HepG2 (cell line): ENCODE data around the gene KLHL18. TPM values are rescaled to one million over a fixed set of nuclear protein-coding genes. Genes with fewer than 3 reads are reported as not detected.
A peak's percentile ranks its signal among the peaks of the same experiment; 100 is the strongest.

Experiments used
- ARID3A ChIP-seq: IDR thresholded peaks from 2 replicates; pipeline ENCODE4 v1.6.1; 2012; ENCODE audit warnings: low read depth, low read length, improper control_type of control experiment
- ELF3 ChIP-seq: IDR thresholded peaks from 2 replicates; pipeline ENCODE4 v1.6.1; 2016; ENCODE audit warnings: missing genetic modification reagents, missing compliant biosample characterization
- ETV5 ChIP-seq: IDR thresholded peaks from 2 replicates; pipeline ENCODE4 v1.6.1; 2018; ENCODE audit warnings: missing biosample characterization, missing genetic modification reagents, inconsistent platforms, borderline replicate concordance
- FOXO1 ChIP-seq: sonication (generic); formaldehyde crosslinking; IDR thresholded peaks from 2 replicates; pipeline ENCODE4 v1.4.0; 2020; ENCODE audit warnings: missing genetic modification reagents
- GATAD2A ChIP-seq: IDR thresholded peaks from 2 replicates; pipeline ENCODE4 v1.6.1; 2016
- HDAC6 ChIP-seq: fragments of 200-600 bp; sonication (generic); IDR thresholded peaks from 2 replicates; pipeline ENCODE4 v1.7.0; 2017; ENCODE audit warnings: mild to moderate bottlenecking, antibody characterized with exemption, low read length, low read depth
- NCOA2 ChIP-seq: sonication (generic); formaldehyde crosslinking; IDR thresholded peaks from 2 replicates; pipeline ENCODE4 v1.8.0; 2022; ENCODE audit warnings: inconsistent platforms
- NR2F6 ChIP-seq, 2 experiments: IDR thresholded peaks; 2 replicates each; pipeline ENCODE4 v1.6.1; 2016; ENCODE audit warnings: antibody characterized with exemption in 1 of 2, mild to moderate bottlenecking in 1 of 2
- PATZ1 ChIP-seq: sonication (generic); formaldehyde crosslinking; IDR thresholded peaks from 2 replicates; pipeline ENCODE4 v1.4.0; 2020; ENCODE audit warnings: missing genetic modification reagents
- RFXAP ChIP-seq: sonication (generic); formaldehyde crosslinking; IDR thresholded peaks from 2 replicates; pipeline ENCODE4 v1.4.0; 2020; ENCODE audit warnings: missing genetic modification reagents, borderline replicate concordance
- SAFB2 ChIP-seq: sonication (generic); formaldehyde crosslinking; IDR thresholded peaks from 2 replicates; pipeline ENCODE4 v1.5.1; 2020; ENCODE audit warnings: missing genetic modification reagents, low read depth, mild to moderate bottlenecking, borderline replicate concordance
- SALL1 ChIP-seq: sonication (generic); formaldehyde crosslinking; IDR thresholded peaks from 2 replicates; pipeline ENCODE4 v1.8.0; 2022; ENCODE audit warnings: mild to moderate bottlenecking, missing genetic modification reagents
- SP2 ChIP-seq: sonication (generic); formaldehyde crosslinking; IDR thresholded peaks from 2 replicates; pipeline ENCODE4 v1.5.1; 2020; ENCODE audit warnings: mild to moderate bottlenecking, missing genetic modification reagents
- TCF12 ChIP-seq, 2 experiments: fragments of 450-650 bp in 1 of 2; sonication (generic) in 1 of 2; formaldehyde crosslinking in 1 of 2; IDR thresholded peaks; 2 replicates each; pipeline versions ENCODE4 v1.6.1 to v1.8.0; 2017 to 2022; ENCODE audit warnings: antibody characterized with exemption in 1 of 2, mild to moderate bottlenecking in 1 of 2, missing genetic modification reagents in 1 of 2, moderate library complexity in 1 of 2
- ZFX ChIP-seq: sonication (generic); formaldehyde crosslinking; IDR thresholded peaks from 2 replicates; pipeline ENCODE4 v1.4.0; 2020; ENCODE audit warnings: mild to moderate bottlenecking, low read depth, missing genetic modification reagents, moderate library complexity
- ZNF143 ChIP-seq: sonication (generic); formaldehyde crosslinking; IDR thresholded peaks from 2 replicates; pipeline ENCODE4 v1.4.0; 2020; ENCODE audit warnings: missing genetic modification reagents
- ZNF251 ChIP-seq: sonication (generic); formaldehyde crosslinking; IDR thresholded peaks from 2 replicates; pipeline ENCODE4 v1.9.0; 2021; ENCODE audit warnings: mild to moderate bottlenecking, missing genetic modification reagents
- ZNF33B ChIP-seq: sonication (generic); formaldehyde crosslinking; IDR thresholded peaks from 2 replicates; pipeline ENCODE4 v1.5.1; 2020; ENCODE audit warnings: mild to moderate bottlenecking, missing genetic modification reagents
- ZNF562 ChIP-seq: sonication (generic); formaldehyde crosslinking; IDR thresholded peaks from 2 replicates; pipeline ENCODE4 v1.8.0; 2022; ENCODE audit warnings: missing genetic modification reagents, borderline replicate concordance
- ZNF580 ChIP-seq: IDR thresholded peaks from 2 replicates; pipeline ENCODE4 v1.6.1; 2016; ENCODE audit warnings: low read depth, borderline replicate concordance
- ZNF607 ChIP-seq: sonication (generic); formaldehyde crosslinking; IDR thresholded peaks from 2 replicates; pipeline ENCODE4 v1.5.1; 2020; ENCODE audit warnings: missing genetic modification reagents, mild to moderate bottlenecking, borderline replicate concordance
- ZNF776 ChIP-seq: sonication (generic); formaldehyde crosslinking; IDR thresholded peaks from 2 replicates; pipeline ENCODE4 v1.4.0; 2020; ENCODE audit warnings: mild to moderate bottlenecking, missing genetic modification reagents
- ZSCAN31 ChIP-seq: sonication (generic); formaldehyde crosslinking; IDR thresholded peaks from 2 replicates; pipeline ENCODE4 v1.5.0; 2020; ENCODE audit warnings: low read depth, mild to moderate bottlenecking, missing genetic modification reagents
- polyA plus RNA-seq, 8 experiments: library from polyadenylated mRNA; depleted of rRNA in 3 of 8; stranded (reverse) in 7 of 8; unstranded in 1 of 8; fragments of >200 nt; fragmentation: Illumina TruSeq in 4 of 8; extraction: Trizol in 4 of 8; gene quantifications; 2 replicates each; pipeline versions ENCODE4 v1.2.1 to v1.2.3, GENCODE V29; 2011 to 2016; ENCODE audit warnings: low read depth in 4 of 8, missing spikeins in 1 of 8, mixed read lengths in 1 of 8; ENCODE audit not compliant: insufficient read depth in 1 of 8
- total RNA-seq, 5 experiments: library from RNA; depleted of rRNA; stranded (reverse); fragments of >200 nt; fragmentation: Illumina TruSeq; extraction: Trizol; gene quantifications; 2 replicates each; pipeline ENCODE4 v1.2.3, GENCODE V29; 2016; ENCODE audit warnings: low read depth in 1 of 5
- TF ChIP-seq, protein P1 (sequence below): sonication (generic); formaldehyde crosslinking; IDR thresholded peaks from 2 replicates; pipeline ENCODE4 v1.5.1; 2020; ENCODE audit warnings: mild to moderate bottlenecking, missing genetic modification reagents, borderline replicate concordance
- TF ChIP-seq, protein P2 (sequence below): sonication (generic); formaldehyde crosslinking; IDR thresholded peaks from 2 replicates; pipeline ENCODE4 v1.5.0; 2020; ENCODE audit warnings: missing genetic modification reagents, mild to moderate bottlenecking, borderline replicate concordance

KLHL18 gene
- total and polyA plus RNA-seq, 2 of the 13 experiments (the other 11 are each of a cell fraction or from before 2014, with no cell fraction given): 17.5 to 18.8 TPM

GRCh38 chr3:47394140-47394870 lies 111.6 kb downstream of the KLHL18 start (continued):
- 0 out of 2 replicates have a peak, but pooled peaks have one; percentile 42 for TF ChIP-seq PATZ1
- TF ChIP-seq ZSCAN31 (CRISPR knock-in tag): no peak
- no peak for TF ChIP-seq ZNF251 (CRISPR knock-in tag)
- peak; percentile 54 for TF ChIP-seq GATAD2A (CRISPR knock-in tag)
- TF ChIP-seq, protein P1, sequence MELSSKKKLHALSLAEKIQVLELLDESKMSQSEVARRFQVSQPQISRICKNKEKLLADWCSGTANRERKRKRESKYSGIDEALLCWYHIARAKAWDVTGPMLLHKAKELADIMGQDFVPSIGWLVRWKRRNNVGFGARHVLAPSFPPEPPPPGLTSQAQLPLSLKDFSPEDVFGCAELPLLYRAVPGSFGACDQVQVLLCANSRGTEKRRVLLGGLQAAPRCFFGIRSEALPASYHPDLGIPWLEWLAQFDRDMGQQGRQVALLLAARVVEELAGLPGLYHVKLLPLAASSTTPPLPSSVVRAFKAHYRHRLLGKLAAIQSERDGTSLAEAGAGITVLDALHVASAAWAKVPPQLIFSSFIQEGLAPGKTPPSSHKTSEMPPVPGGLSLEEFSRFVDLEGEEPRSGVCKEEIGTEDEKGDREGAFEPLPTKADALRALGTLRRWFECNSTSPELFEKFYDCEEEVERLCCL (CRISPR knock-in tag): no peak
- TF ChIP-seq ARID3A: 0 out of 2 replicates have a peak, but pooled peaks have one; percentile 25
- no peak for TF ChIP-seq ZNF143 (CRISPR knock-in tag)
- no peak for TF ChIP-seq SP2 (CRISPR knock-in tag)
- TF ChIP-seq ZNF776 (CRISPR knock-in tag): no peak
- TF ChIP-seq, protein P2, sequence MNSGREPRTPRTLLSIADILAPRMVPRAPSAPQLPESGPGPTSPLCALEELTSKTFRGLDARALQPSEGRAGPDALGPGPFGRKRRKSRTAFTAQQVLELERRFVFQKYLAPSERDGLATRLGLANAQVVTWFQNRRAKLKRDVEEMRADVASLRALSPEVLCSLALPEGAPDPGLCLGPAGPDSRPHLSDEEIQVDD: no peak
- TF ChIP-seq ZNF607 (CRISPR knock-in tag): no peak
- TF ChIP-seq ZFX: no peak
- peak; percentile 86 for TF ChIP-seq NR2F6 (IDR thresholded peaks at IDR 0.05)
- TF ChIP-seq NR2F6 (CRISPR knock-in tag; IDR thresholded peaks at IDR 0.05): peak; percentile 94
- TF ChIP-seq TCF12 (IDR thresholded peaks at IDR 0.05): no peak
- TF ChIP-seq TCF12 (CRISPR knock-in tag; IDR thresholded peaks at IDR 0.05): no peak
- no peak for TF ChIP-seq ZNF580
- peak; percentile 79; the same call in 1 of the 2 replicates for TF ChIP-seq ETV5
- no peak for TF ChIP-seq FOXO1 (CRISPR knock-in tag)
- TF ChIP-seq SALL1: peak; percentile 88
- no peak for TF ChIP-seq HDAC6
- no peak for TF ChIP-seq ZNF562 (CRISPR knock-in tag)
- no peak for TF ChIP-seq SAFB2
- TF ChIP-seq ELF3: peak; percentile 78
- TF ChIP-seq RFXAP (CRISPR knock-in tag): no peak
- TF ChIP-seq NCOA2 (CRISPR knock-in tag): peak; percentile 71
- TF ChIP-seq ZNF33B (CRISPR knock-in tag): no peak
